Thyroid gland (tissue), 4 donors: ENCODE measurements around the gene TRPC4.

Experiments
- CTCF ChIP-seq, 6 experiments: fragments of 200-600 bp in 3 of 6; fragments of 450-650 bp in 3 of 6; sonication (generic) in 3 of 6; IDR thresholded peaks; one replicate each; pipeline ENCODE4 v1.5.1; 2016 to 2019; ENCODE audit warnings: antibody characterized with exemption in 6 of 6, mild to moderate bottlenecking in 2 of 6, inconsistent platforms in 1 of 6, moderate library complexity in 1 of 6
- POLR2A ChIP-seq, 2 donors: fragments of 450-650 bp; IDR thresholded peaks; one replicate each; pipeline ENCODE4 v1.6.1; 2017; ENCODE audit warnings: antibody characterized with exemption in 2 of 2, mild to moderate bottlenecking in 2 of 2, moderate library complexity in 1 of 2

- TF ChIP-seq CTCF (IDR thresholded peaks at IDR 0.05): no peak
- no peak for TF ChIP-seq POLR2A (IDR thresholded peaks at IDR 0.05)
Observed at GRCh38 chr13:37681281-37682032, 188.1 kb downstream of the TRPC4 start.
